GM04503 (cell line): ENCODE measurements around the gene SCN2A.
"Not testable (repeated sequence)": the region's sequence is repeated elsewhere in the genome, so short reads cannot be mapped to it uniquely, and the experiment has no call there.

ENCODE experiments used
- DNase-seq: peaks from one replicate; pipeline ENCODE4 v3.0.0-alpha.2; 2012; ENCODE audit warnings: low read depth

The SCN2A gene

DNA sequence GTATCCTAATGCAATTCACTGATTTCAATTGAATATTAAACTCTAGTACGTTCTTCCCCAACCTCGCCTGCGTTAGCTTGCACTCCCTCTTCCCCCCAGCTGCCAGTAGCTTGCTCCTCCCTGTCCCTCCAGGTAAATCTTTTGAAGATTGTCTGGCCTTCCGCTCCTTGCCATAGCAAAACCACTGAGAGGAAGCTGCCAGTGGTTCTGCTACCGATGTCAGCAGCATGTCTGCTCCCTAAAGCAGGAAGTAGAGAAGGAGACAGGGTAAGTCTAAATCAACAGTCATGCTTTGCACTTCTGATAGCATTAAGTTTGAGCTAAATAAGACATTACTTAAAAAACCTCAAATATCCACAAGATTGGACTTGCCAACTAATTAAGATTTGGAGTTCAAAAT is 89.1 kb downstream of the SCN2A start:
- DNase-seq, result no peak

DNA sequence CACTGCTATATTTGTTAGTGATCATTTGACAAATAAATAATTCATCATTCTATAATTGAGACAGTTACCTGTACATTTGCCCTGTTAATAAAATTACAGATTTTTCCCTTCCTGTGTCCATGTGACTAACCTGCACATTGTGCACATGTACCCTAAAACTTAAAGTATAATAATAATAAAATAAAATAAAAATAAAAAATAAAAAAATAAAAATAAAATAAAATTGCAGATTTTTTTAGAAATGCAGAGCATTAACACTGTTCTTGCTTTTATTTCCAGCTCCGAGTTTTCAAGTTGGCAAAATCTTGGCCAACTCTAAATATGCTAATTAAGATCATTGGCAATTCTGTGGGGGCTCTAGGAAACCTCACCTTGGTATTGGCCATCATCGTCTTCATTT is 105.1 kb downstream of the SCN2A start:
- not testable (repeated sequence) for DNase-seq

DNA sequence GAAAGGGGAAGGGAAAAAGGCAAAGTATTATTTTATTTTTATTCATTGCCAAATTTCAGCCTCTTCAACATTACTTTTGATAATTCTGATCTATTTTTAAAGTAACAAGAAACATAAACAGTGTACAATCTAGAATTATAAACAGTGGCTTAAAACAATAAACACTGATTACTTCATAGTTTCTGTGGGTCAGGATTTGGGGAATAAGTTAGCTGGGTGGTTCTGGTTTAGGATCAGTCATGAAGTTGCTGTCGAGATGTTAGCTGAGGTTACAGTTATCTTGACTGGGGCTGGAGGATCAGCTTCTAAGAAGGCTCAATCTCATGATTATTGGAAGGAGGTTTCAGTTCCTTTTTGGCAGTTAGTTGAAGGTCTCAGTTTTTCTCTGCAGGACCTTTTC is 109.2 kb downstream of the SCN2A start:
- DNase-seq, result no peak

DNA sequence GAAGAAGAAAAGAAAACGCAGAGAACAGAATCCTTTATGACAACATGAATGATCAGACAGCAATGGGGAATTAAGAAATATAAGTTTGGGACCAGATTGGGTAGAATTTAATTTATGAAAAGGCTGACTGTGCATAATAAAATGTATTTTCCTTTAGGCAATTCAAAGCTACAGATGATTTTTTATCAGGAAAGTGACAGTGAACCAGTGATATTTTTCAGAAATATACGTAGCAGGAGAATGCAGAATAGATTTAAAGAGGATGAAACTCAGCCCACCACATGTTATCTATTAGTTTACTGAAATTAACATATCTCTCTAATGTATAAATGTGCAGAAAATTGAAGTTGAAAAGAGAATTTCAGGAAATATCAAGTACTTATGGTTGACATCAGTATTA is 110.0 kb downstream of the SCN2A start:
- DNase-seq, result no peak

DNA sequence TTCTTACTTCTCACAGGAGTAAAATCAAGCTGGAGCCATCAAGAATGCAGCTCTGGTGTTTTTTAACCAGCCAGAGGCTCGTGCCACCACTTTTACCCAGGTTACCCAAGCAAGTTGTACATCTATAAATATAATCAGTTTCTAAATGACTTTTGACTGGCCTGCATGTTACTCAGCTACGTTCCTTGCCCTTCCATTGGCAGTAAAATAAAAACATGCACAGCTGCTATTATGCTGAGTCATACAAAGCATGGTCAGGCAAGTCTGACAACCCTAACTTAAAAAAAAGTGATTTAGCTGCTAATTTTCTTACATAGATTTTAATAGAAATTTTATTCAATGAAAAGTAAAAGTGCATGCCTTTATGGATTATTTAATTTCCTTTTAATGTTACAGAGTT is 118.5 kb downstream of the SCN2A start:
- DNase-seq, result peak; percentile 24

DNA sequence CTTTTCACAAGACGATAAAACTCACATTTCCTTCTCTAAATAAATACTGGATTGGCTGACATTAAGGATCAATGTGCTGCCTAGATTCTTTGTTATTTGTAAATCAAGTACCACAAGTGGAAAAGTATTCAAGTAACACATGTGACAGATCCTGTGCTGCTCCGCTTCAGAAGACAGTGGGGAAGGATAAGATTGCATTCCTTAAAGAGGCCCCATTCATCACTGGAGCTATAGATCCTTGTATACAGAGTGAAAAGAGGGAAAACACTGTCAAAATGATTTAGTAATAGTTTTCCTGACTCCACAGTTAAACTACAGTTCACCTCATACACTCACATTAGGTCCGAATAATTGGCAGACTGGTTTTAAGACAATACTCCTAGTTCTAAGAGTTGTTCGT is 122.3 kb downstream of the SCN2A start:
- DNase-seq, result no peak

DNA sequence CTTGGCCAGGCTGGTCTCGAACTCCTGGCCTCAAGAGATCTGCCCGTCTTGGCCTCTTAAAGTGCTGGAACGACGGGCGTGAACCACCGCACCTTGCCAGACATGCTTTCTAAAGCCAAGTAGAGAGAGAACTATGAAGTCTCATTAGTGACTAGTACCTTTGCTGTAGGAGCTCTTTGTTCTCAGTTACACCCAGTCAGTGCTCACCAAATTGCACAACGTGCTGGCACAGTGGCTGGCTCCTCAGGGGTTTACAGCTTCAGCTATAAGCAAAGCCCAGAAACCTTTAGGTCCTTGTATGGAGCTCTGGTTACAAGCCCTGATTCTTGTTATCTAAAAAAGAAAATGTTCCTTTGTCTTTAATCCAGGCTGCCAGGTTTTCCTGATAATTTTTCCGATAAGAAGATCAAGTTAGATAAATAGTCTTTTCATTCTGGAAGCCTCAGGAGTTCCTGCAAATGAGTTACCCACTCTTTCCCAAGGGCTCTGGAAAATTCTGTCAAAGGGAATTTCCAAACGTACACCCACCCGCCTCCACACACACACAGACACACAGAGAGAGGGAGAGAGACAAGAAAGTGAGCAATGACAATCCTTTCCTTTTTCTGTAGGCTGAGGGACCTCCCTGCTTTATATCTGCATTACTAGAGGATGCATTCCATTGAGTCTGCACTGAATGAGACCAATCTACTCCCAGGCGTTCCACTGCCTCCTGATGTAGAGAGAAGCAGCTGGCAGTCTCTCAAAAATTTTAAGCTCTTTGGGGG is 130.1 kb downstream of the SCN2A start:
- DNase-seq, result no peak

DNA sequence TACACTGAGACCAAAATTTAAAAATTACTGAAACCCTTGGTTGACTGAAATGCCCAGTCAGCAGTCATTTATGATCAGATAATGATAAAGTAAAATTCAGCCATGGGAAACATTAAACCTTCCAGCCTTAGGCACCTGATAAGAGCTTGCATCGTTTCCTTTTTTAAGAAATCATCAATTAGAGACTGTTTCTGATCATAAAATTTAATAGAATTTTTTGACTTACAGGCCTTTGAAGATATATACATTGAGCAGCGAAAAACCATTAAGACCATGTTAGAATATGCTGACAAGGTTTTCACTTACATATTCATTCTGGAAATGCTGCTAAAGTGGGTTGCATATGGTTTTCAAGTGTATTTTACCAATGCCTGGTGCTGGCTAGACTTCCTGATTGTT is 130.7 kb downstream of the SCN2A start:
- no peak for DNase-seq

DNA sequence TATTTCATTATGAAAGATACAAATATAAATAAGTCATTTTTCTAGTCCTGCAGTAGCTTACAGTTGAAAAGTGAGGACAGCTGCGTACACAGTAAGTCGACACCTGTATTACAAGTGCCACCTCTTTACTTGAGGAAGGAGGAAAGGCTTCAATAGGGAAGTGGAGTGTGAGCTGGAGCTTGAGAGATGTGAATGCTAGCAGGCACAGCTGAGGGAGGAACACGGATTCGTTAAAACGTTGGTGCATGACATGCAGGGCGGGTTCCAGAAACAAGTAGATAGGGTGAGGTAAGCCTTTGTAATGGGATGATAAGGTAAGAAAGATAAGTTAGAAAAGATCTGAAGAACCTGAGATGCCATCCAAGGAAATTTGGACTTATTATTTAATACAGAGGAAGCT is 132.1 kb downstream of the SCN2A start:
- no peak for DNase-seq

DNA sequence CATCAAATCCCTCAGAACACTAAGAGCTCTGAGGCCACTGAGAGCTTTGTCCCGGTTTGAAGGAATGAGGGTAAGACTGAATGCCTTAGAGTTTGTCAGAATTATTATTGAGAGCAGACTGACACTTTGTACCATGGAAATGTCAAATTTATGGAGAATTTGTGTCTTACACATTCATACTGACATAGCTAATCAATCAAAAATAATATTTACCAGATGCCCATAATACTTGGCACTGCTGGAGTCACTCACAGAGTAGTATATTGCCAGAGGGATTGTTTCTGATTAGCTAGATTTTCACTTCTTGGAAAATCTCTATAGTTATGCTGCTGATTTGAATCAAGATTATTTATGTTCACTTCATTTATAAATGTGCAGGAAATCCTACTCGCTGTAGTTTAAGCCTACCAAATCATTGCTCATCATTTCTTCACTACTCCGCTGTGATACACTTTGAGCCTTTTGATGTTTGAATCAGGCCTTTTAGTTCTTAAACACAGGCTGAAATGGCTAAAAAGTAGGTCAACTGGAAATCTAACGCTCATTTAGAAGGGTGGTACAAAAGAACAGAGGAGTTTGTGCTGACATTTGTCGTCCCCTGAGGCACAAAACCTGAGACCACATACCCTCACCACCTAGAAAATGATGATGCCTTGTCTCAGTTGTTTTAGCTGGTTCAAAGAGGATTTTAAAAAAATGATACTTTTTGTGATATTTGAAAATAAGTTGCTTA is 134.2 kb downstream of the SCN2A start:
- DNase-seq, result no peak

DNA sequence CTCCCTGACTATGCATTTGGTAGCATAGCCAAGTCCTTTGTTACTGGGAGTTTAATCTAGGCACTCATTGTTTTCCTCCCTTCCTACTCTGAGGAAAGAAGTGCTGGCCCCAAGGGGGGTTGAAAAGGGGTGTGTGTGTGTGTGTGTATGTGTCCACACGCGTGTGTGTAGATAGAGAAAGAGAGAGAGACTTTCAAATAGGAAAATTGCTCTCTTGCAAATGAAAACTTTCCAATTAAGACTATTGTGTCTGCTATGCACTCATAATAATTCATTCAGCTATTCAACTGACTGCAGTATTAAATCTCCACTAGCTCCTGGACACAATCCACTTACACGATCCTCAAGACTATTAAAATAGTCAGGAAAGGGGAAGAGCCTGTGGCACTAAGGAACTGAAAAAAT is 137.4 kb downstream of the SCN2A start:
- no peak for DNase-seq

DNA sequence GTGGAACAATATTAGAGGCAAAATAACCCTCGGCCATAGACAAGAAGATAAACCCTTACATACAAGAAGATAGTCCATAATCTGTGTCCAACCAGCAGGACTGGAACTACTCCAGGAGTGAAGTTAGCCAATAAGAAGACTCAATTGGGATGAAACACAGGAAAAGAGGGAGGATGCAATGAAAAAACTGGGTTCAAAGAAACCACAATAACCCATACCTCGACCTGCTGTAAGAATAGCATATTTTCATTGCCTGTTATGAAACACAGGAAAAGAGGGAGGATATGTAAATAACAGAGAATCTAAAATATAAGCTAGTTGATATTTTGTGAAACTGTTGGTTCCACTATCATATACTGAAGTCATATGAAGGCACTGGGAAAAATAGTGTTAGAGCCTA is 143.1 kb downstream of the SCN2A start:
- DNase-seq, result no peak

DNA sequence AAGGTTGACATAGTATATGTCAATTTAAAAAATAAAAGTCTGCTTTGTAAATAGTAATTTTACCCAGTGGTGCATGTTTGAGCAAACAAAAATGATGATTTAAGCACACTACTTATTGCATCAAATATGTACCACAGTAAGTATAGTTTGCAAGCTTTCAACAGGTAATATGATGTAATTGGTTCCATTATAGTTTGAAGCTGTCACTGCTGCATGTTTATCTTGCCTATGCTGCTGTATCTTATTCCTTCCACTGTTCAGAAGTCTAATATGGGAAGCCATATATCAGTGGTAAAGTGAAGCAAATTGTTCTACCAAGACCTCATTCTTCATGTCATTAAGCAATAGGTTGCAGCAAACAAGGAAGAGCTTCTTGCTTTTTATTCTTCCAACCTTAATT is 151.7 kb downstream of the SCN2A start:
- DNase-seq, result no peak

DNA sequence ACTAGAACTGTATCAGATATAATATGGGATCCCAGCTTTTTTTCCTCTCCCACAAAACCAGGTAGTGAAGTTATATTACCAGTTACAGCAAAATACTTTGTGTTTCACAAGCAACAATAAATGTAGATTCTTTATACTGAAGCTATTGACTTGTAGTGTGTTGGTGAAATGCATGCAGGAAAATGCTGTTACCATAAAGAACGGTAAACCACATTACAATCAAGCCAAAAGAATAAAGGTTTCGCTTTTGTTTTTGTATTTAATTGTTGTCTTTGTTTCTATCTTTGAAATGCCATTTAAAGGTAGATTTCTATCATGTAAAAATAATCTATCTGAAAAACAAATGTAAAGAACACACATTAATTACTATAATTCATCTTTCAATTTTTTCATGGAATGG is 152.6 kb downstream of the SCN2A start:
- no peak for DNase-seq

DNA sequence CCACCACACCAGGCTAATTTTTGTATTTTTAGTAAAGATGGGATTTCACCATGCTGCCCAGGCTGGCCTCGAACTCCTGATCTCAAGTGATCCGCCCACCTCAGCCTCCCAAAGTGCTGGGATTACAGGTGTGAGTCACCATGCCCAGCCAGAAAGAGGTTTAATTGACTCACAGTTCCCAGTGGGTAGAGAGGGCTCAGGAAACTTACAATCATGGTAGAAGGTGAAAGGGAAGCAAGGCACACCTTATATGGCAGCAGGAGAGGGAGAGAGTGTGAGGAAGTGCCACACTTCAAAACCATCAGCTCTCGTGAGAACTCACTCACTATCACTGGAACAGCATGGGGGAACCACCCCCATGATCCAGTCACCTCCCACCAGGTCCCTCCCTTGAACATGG is 159.4 kb downstream of the SCN2A start:
- not testable (repeated sequence) for DNase-seq

DNA sequence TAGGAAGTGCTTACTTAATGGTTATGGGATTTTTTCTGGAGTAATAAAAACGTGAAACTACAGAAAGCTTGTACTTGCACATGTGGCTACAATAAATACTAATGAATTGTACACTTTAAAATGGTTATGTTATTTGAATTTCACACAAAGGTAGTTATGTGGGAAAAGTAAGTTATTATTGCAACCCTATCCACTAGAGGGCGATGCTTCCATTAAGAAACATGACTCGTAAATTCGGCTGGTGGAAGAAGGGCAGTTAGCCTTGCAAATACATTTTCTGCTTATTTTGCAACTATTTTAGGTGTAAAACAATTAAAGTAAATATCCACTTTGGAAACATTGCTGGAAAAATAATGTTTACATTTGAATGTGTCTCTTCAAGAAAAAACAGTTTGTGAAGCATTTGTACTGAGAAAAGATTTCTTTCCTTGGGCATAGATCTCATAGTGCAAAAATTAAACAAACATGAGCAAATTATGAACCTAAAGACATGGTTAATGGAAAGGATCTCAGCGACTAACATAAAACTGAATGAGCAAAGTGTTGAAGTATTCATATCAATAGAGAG is 162.2 kb downstream of the SCN2A start:
- DNase-seq, result peak; percentile 6

DNA sequence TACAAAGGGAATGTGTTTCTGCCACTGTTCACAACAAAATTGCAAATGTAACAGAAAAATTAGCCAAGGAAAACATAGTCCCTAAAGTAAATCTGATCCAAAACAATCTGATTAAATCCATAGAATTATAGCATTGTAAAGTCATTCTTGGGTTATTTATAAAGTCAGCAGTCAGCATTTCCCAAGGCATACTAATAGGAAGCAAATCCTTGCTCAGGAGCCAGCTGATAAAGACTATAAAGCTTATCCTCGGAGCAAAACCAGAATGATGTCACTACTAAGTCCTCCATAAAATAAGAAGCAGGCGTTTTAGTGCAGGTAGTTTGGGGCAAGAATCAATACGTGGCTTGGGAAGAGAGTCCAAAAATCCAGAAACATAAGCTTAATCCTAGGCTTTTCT is 162.9 kb downstream of the SCN2A start:
- DNase-seq, result no peak

DNA sequence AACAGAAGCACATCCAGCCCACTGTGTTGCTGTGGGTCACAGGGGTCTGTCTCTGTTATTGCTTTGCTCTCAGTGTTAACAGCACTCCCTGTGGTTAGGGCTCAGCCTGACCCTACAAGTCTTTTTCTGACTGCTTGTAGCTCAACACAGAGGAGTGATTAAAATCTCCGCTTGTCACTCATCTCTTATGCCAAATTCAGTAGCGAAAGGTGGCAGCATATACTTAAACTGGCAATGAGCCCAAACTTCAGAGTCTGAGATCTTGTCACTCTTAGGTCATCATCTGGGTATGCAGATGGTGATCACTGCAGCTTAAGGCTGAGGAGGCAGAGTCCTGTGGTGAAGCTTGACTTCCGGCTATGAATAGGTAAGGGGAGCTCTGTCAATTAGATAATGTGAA is 167.0 kb downstream of the SCN2A start:
- no peak for DNase-seq

DNA sequence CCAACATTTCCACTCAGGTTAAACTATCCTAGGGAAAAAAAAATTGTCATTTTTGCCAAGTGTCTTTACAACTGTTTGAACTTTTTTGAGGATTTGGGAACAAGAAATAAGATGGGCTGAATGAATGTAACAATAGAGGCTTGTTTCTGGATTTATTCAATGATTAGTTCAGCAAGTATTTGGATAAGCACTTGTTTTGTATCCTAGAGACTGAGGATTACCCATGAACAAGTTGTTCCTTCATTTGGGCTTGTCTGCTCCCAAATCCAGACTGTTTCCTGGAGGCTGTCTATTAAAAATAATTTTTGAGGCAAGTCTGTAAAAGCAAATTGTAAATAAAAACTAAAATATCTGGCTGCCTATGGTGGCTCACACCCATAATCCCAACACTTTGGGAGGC is 168.3 kb downstream of the SCN2A start:
- DNase-seq, result no peak

DNA sequence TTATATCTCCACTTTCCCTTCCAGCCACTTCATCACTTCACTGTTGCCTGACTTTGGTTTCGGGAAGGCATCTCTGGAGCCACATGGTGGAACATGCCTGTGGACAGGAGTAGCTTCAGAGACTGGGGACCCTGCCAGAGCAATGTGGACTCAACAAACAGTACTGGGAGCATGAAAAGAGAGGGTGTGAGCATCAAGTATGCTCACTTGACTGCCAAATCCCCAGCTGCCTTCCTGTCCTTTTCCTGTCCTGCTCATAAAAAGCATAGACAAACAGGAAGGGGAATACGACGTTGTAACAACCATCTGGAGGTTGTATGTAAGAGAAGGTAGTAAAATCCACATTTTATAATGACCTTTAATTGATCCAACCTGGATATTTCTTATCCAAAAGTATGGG is 169.0 kb downstream of the SCN2A start:
- DNase-seq, result no peak

DNA sequence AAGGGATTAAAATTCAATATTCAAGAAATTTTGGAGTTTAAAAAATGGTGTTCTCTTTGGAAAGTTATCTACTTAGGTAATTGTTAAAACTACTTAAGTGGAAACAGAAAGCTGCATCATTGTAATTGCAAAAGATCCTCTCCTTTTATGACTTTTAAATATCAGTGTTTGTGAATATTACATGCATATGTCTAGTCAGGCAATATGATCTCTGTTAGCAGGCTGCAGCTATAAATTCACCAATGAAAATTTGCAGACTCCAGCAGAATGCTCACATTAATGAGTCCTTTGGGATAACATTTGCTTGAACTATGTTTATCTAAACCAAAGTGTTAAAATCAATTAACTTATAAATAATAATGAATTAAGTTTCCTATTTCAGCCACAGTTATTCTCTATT is 171.1 kb downstream of the SCN2A start:
- no peak for DNase-seq

DNA sequence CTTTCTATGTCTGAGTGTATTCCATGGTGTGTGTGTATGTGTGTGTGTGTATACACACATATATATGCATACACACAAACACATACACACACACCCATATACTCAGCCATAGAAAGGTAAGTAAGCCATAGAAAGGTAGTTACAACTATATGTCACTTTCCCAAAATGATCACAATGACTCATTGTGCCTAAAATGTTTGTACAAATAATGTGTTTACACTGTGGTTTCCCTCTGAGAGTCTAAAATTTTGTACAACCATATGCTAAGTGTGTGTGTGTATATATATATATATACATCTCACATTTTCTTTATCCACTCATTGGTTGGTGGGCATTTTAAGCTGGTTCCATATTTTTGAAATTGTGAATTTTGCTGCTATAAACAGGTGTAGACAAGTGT is 175.0 kb downstream of the SCN2A start:
- DNase-seq, result no peak

DNA sequence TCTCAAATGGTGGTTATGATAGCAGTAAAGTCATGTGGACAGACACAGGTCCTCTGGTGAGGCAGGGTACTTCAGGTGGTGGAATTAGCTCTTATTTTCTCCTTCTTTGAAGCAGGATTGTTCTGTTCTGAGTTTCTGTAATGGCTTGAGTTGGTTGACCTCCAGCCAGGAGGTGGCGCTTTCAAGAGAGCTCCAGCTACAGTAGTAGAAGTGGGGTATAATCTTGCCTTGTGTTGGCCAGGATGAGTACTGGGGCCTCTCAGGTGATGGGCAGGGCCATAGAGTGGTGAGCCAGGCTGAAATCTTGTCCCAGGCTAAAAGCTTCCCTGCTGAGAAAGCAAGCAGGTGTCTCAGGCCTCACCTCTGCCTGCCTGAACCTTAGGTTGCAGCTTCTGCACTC is 177.8 kb downstream of the SCN2A start:
- DNase-seq, result no peak

DNA sequence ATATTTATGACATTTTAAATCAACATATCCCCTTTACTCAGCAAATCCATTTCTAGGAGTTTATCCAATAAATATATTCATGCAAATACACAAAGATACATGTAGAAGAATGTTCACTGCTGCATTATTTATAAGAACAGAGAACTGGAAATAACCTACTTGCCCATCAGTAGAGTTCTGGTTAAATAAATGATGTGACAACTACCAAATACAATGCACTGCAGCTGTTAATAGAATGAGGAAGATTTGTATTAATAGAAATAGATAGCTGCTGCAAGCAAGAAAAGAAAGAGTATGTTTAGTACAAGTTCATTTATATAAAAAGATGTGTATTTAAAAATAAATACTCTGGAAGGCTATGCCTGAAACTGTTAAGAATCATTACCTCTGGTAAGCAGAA is 181.0 kb downstream of the SCN2A start:
- no peak for DNase-seq
